Ascending aorta (tissue), 2 donors: ENCODE results near the gene CENATAC. TPM values are rescaled to one million over a fixed set of nuclear protein-coding genes. Genes with fewer than 3 reads are reported as not detected.
"Not testable (repeated sequence)": the region's sequence is repeated elsewhere in the genome, so short reads cannot be mapped to it uniquely, and the experiment has no call there.

Experiments
- DNase-seq, 2 donors: peaks; one replicate each; pipeline ENCODE4 v3.0.0-alpha.2; 2019; ENCODE audit warnings: low spot score in 2 of 2
- H3K27ac ChIP-seq, 2 donors: fragments of 200-600 bp; sonication (generic); one replicate each; pipeline ENCODE4 v1.5.1; 2016 to 2017; ENCODE audit warnings: mild to moderate bottlenecking in 1 of 2
- H3K27me3 ChIP-seq: fragments of 200-600 bp; sonication (generic); one replicate; pipeline ENCODE4 v1.5.1; 2017
- H3K36me3 ChIP-seq, 2 donors: fragments of 200-600 bp; sonication (generic); one replicate each; pipeline ENCODE4 v1.5.1; 2016
- H3K4me1 ChIP-seq, 2 donors: fragments of 200-600 bp; sonication (generic); one replicate each; pipeline ENCODE4 v1.5.1; 2016 to 2017; ENCODE audit warnings: mild to moderate bottlenecking in 1 of 2
- H3K4me3 ChIP-seq, 2 donors: fragments of 200-600 bp; sonication (generic); one replicate each; pipeline ENCODE4 v1.5.1; 2016 to 2017; ENCODE audit warnings: mild to moderate bottlenecking in 1 of 2
- H3K9me3 ChIP-seq, 2 donors: fragments of 200-600 bp; sonication (generic); one replicate each; pipeline ENCODE4 v1.5.1; 2016
- CTCF ChIP-seq, 3 experiments: fragments of 200-600 bp in 2 of 3; fragments of 450-650 bp in 1 of 3; sonication (generic) in 2 of 3; IDR thresholded peaks; one replicate each; pipeline ENCODE4 v1.5.1; 2016 to 2019; ENCODE audit warnings: antibody characterized with exemption in 3 of 3, mild to moderate bottlenecking in 1 of 3, moderate library complexity in 1 of 3
- intact Hi-C: fragments of 100-400 bp; cut with DNase I; formaldehyde crosslinking; loops from one replicate; pipeline ENCODE4 v1.15.1; 2023
- total RNA-seq: library from RNA; depleted of rRNA; stranded (reverse); fragments of >200 nt; gene quantifications from one replicate; pipeline ENCODE4 v1.1.0, GENCODE V29; 2016

The CENATAC gene
- total RNA-seq, 1 donor from 2014 or later = 67.7 TPM

GRCh38 chr11:118984825-118985224 is 13.1 kb upstream of the CENATAC start:
- Histone ChIP-seq H3K4me1 (no peaks in the 10 kb centered on the region), H3K27me3 (no peaks in the 10 kb centered on the region), H3K36me3 (no peaks in the 10 kb centered on the region), H3K9me3 (no peaks in the 10 kb centered on the region), H3K27ac (no peak overlapping the region), H3K4me3 (no peak overlapping the region)
- intact Hi-C loops = no loop called here
- DNase-seq = no peak
- no peak for TF ChIP-seq CTCF (IDR thresholded peaks at IDR 0.05)

DNA sequence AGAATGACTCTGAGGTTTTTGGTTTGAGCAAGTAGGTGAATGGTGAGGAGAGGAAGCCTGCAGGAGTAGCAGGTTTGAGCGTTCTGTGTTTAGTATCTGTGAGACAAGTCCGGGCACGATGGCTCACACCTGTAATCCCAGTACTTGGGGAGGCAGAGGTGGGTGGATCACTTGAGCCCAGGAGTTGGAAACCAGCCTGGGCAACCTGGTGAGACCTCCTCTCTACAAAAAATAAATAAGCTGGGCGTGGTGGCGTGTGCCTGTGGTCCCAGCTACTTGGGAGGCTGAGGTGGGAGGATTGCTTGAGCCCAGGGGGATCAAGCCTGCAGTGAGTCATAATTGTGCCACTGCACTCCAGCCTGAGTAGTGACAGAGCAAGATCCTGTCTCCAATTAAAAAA is 9.7 kb upstream of the CENATAC start:
- no peaks in the 10 kb centered on the region for H3K36me3 ChIP-seq
- H3K27ac ChIP-seq = no peak overlapping the region
- intact Hi-C loops = no loop called here
- H3K9me3 ChIP-seq = no peaks in the 10 kb centered on the region
- H3K27me3 ChIP-seq = no peaks in the 10 kb centered on the region
- TF ChIP-seq CTCF (IDR thresholded peaks at IDR 0.05) = no peak
- no peak overlapping the region for H3K4me3 ChIP-seq
- no peak for DNase-seq
- H3K4me1 ChIP-seq = no peaks in the 10 kb centered on the region

DNA sequence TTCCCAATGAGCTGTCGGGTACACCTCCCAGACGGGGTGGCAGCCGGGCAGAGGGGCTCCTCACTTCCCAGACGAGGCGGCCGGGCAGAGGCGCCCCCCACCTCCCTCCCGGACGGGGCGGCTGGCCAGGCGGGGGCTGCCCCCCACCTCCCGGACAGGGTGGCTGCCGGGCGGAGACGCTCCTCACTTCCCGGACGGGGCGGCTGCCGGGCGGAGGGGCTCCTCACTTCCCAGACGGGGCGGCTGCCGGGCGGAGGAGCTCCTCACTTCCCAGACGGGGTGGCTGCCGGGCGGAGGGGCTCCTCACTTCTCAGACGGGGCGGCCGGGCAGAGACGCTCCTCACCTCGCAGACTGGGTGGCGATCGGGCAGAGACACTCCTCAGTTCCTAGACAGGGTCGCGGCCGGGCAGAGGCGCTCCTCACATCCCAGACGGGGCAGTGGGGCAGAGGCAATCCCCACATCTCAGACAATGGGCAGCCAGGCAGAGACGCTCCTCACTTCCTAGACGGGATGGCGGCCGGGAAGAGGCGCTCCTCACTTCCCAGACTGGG is 6.4 kb upstream of the CENATAC start:
- intact Hi-C loops, DNase-seq, H3K4me1 ChIP-seq, H3K27ac ChIP-seq, H3K27me3 ChIP-seq, H3K9me3 ChIP-seq, H3K4me3 ChIP-seq, H3K36me3 ChIP-seq: not testable (repeated sequence)

GRCh38 chr11:118996926-118997626 is 862 bp upstream of the CENATAC start:
- no peaks in the 10 kb centered on the region for H3K9me3 ChIP-seq
- DNase-seq = no peak
- peak overlapping the region; percentile 91 to 93 for H3K27ac ChIP-seq
- TF ChIP-seq CTCF (IDR thresholded peaks at IDR 0.05) = no peak
- intact Hi-C loops = no loop called here
- peaks cover 9 to 20% of the 10 kb centered on the region in 2 donors for H3K4me1 ChIP-seq
- H3K4me3 ChIP-seq = peak overlapping the region; percentile 81 to 91
- no peaks in the 10 kb centered on the region for H3K27me3 ChIP-seq
- peaks cover 6 to 24% of the 10 kb centered on the region in 2 donors for H3K36me3 ChIP-seq

GRCh38 chr11:118998388-118998717 is 415 bp downstream of the CENATAC start:
- no peaks in the 10 kb centered on the region for H3K9me3 ChIP-seq
- peak overlapping the region; percentile 81 to 91 for H3K4me3 ChIP-seq
- peaks cover 9 to 20% of the 10 kb centered on the region in 2 donors for H3K4me1 ChIP-seq
- no peak for DNase-seq
- intact Hi-C loops = loop anchor here (1.0 to 2.0 kb wide), 3 partner anchors 20 to 70 kb away; partner anchors contain the start of genes RPS25, SLC37A4 and TRAPPC4
- H3K27ac ChIP-seq = peak overlapping the region; percentile 91 to 93
- TF ChIP-seq CTCF (IDR thresholded peaks at IDR 0.05) = no peak
- peaks cover 15 to 34% of the 10 kb centered on the region in 2 donors for H3K36me3 ChIP-seq
- no peaks in the 10 kb centered on the region for H3K27me3 ChIP-seq

DNA sequence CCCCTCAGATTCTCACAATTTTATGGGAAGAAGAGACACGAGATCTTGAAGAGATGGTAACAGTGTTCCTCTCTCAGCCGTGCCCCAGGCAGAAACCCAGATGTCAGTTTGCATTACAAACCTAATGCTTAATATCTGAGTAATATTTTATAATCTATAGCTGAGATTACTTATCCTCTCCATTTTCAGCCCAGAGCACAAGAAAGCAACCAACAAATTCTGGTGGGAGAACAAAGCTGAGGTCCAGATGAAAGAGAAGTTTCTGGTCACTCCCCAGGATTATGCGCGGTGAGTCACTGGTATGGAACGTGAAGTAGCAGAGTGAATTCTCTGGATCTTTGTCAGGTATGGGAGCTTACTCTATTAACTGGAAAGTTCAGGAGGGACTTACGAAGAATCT is 884 bp downstream of the CENATAC start:
- no peak for TF ChIP-seq CTCF (IDR thresholded peaks at IDR 0.05)
- Histone ChIP-seq H3K27me3 (no peaks in the 10 kb centered on the region), H3K27ac (peak overlapping the region; percentile 91 to 93), H3K36me3 (peaks cover 20 to 35% of the 10 kb centered on the region in 2 donors), H3K4me1 (peaks cover 9 to 20% of the 10 kb centered on the region in 2 donors), H3K9me3 (no peaks in the 10 kb centered on the region), H3K4me3 (peak overlapping the region; percentile 81 to 91)
- no peak for DNase-seq
- intact Hi-C loops = loop anchor here (1.0 to 2.0 kb wide), 3 partner anchors 19 to 70 kb away; partner anchors contain the start of genes RPS25, SLC37A4 and TRAPPC4
